Urinary bladder (tissue), 4 donors: ENCODE data around the gene LTBR. TPM values are rescaled to one million over a fixed set of nuclear protein-coding genes. Genes with fewer than 3 reads are reported as not detected.
A peak's percentile ranks its signal among the peaks of the same experiment; 100 is the strongest.

ENCODE experiments used
- DNase-seq: peaks from one replicate; pipeline ENCODE4 v3.0.0-alpha.2; 2015; ENCODE audit errors: extremely low spot score
- H3K27ac ChIP-seq: one replicate; pipeline ENCODE4 v1.5.1; 2013; ENCODE audit warnings: low read depth, mild to moderate bottlenecking, moderate library complexity
- H3K36me3 ChIP-seq: one replicate; pipeline ENCODE4 v1.6.1; 2013; ENCODE audit warnings: mild to moderate bottlenecking, moderate library complexity; ENCODE audit not compliant: insufficient read depth
- H3K4me1 ChIP-seq: one replicate; pipeline ENCODE4 v1.6.1; 2013; ENCODE audit warnings: mild to moderate bottlenecking, moderate library complexity; ENCODE audit not compliant: insufficient read depth
- H3K4me3 ChIP-seq: one replicate; pipeline ENCODE4 v1.5.1; 2013; ENCODE audit warnings: low read depth, low read length
- WGBS: extraction: QIAGEN DNeasy Blood & Tissue Kit; methylation state at CpG from one replicate; pipeline ENCODE4 v1.1.7; 2013; 5-methylcytosine and 5-hydroxymethylcytosine counted together
- polyA plus RNA-seq: library from polyadenylated mRNA; stranded (reverse); fragments of 200-250 nt; gene quantifications from one replicate; pipeline ENCODE4 v1.2.3, GENCODE V29; 2013
- total RNA-seq: library from RNA; depleted of rRNA; stranded (reverse); fragments of >200 nt; gene quantifications from one replicate; pipeline ENCODE4 v1.2.3, GENCODE V29; 2014
- donor health status: healthy with polysubstance abuse.
- donor health status: healthy.

LTBR gene
- total and polyA plus RNA-seq, 2 donors, result 29.6 to 126 TPM

DNA sequence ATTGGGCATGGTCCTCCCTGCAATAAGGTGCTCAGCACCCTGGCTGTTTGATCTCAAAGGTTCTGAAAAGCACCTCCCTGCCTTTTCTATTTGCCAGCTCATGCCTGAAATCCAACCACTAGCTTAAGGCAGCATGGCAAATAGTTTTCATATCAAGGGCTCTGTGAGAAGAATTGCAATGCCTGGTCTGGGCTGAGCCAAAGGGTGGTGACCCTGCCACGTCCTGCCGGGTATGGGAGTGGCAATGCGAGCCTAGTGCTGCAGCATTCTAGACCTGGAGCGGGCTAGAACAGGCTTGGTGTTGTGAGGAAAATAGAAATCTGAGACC lies 6.3 kb upstream of the LTBR start:
- WGBS, result 72% methylated on average over 4 of the region's 4 CpGs
- Histone ChIP-seq H3K27ac (peak overlapping the region; percentile 83), H3K36me3 (no peaks in the 10 kb centered on the region), H3K4me1 (peaks cover 2% of the 10 kb centered on the region), H3K4me3 (no peak overlapping the region)
- DNase-seq, result no peak

DNA sequence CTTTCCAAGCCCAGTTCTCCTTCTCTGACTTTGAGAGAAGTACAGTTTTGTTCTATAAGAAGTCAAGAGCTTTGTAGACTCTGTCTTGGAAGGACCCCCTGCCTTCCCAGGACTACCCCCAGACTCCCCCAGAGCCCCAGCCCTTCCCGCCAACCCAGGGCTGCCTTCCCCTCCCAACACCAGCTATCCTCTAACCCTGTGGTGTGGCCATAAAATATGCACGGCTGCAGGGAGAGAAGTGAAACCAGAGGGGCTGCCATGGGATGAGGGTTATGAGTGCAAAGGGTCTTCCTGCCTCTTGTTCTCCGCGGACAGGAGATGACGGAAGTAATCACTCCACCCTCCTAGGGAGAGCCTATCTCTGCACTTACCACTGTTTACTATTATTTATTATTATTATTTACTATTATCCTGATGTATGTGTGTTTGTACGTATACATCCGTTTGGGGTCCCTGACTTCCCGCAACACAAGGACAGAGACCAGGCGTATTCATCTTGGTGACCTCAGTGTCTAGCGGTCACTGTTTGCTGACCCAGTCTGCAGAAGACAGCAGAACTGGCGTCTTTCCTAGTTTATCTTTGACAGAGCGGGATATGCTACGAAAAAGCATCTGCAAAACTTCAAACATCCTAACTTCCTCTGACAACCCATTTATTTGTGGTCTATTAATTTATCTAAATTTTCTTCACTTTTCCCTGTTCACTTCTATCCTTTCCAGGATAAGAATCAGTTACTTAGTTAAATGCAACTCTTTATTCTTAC lies 5.1 kb upstream of the LTBR start:
- no peak for DNase-seq
- Histone ChIP-seq H3K4me3 (no peak overlapping the region), H3K36me3 (no peaks in the 10 kb centered on the region), H3K27ac (no peak overlapping the region), H3K4me1 (peaks cover 4% of the 10 kb centered on the region)
- 39% methylated on average over 13 of the region's 13 CpGs for WGBS

DNA sequence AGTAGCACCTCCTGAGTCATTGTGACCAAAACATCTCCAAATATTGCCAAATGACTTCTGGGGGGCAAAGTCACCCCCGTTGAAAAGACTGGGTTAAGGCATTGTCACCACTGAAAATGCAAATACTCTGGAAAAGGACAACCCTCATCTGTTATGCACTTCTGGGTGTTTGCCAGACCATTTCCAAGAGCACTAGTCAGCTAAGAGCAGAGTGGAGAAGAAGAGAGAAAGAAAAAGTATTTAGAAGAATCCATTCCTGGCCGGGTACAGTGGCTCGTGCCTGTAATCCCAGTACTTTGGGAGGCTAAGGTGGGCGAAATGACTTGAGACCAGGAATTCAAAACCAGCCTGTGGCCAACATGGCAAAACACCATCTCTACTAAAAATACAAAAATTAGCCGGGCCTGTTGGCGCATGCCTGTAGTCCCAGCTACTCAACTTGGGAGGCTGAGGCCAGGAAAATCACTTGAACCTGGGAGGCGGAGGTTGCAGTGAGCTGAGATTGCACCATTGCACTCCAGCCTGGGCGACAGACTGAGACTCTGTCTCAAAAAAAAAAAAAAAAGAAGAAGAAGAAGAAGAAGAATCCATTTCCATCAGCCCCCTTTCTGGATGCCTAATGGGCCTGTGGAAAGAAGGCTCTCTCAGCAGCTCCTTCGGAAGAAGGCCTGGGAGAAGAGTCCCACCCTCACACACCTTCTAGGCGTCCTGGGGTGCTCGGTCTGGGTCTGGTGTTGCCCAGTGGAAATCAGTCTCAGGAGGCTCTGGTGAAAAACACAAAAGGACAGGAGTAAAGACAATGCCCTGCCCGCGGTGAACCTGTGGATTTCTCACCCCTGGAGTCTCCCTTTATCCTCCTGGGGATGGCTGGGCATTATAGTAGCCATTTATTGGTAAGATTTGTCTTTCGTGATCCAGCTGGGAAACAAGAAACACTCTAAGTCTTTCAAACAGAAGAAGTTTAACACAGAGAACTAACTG lies 3.5 kb upstream of the LTBR start:
- Histone ChIP-seq H3K4me1 (peaks cover 4% of the 10 kb centered on the region), H3K27ac (no peak overlapping the region), H3K4me3 (no peak overlapping the region), H3K36me3 (no peaks in the 10 kb centered on the region)
- 76% methylated on average over 14 of the region's 14 CpGs for WGBS
- DNase-seq, result no peak

DNA sequence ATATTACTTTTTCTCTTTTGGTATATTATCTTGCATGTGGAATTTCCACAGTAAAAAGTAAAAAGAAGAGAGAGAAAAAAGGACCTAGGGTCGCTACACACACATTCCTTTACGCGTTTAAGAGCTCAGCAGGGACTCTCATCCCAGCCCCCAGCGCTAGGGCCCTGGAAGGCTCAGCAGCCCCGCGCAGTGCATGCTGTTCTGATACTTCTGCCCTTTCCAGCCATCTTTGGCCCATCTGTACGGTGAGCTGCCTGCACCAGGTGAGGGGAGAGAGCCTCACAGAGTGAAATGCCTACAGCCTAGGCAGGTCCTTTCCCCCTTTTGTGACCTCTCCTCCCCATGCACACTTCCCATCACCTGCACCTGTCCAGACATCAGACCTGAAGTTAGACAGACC lies 1.6 kb upstream of the LTBR start:
- DNase-seq, result no peak
- H3K27ac ChIP-seq, result no peak overlapping the region
- no peaks in the 10 kb centered on the region for H3K36me3 ChIP-seq
- WGBS, result 85% methylated on average over 7 of the region's 7 CpGs
- peaks cover 2% of the 10 kb centered on the region for H3K4me1 ChIP-seq
- H3K4me3 ChIP-seq, result no peak overlapping the region

DNA sequence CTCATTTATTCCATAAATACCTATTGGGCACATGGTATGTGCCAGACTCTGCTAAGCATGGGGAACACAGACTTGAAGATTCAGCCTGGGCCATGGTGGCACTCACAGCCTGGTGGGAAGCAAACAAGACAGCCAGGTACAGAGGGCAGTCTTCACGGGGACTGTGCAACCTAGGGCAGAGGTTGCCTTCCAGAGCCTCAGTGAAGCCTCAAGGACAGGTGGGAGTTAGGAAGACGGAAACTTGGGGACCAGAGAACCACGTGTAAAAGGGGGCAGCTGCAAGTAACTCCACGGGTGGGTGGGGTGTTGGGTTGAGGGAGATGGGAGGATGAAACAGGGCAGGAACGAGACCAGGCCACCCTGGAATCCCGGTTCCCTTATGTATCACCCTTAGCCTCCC lies 980 bp upstream of the LTBR start:
- DNase-seq, result no peak
- Histone ChIP-seq H3K4me3 (no peak overlapping the region), H3K36me3 (no peaks in the 10 kb centered on the region), H3K27ac (peak overlapping the region; percentile 94), H3K4me1 (peaks cover 2% of the 10 kb centered on the region)
- 86% methylated on average over 6 of the region's 6 CpGs for WGBS

DNA sequence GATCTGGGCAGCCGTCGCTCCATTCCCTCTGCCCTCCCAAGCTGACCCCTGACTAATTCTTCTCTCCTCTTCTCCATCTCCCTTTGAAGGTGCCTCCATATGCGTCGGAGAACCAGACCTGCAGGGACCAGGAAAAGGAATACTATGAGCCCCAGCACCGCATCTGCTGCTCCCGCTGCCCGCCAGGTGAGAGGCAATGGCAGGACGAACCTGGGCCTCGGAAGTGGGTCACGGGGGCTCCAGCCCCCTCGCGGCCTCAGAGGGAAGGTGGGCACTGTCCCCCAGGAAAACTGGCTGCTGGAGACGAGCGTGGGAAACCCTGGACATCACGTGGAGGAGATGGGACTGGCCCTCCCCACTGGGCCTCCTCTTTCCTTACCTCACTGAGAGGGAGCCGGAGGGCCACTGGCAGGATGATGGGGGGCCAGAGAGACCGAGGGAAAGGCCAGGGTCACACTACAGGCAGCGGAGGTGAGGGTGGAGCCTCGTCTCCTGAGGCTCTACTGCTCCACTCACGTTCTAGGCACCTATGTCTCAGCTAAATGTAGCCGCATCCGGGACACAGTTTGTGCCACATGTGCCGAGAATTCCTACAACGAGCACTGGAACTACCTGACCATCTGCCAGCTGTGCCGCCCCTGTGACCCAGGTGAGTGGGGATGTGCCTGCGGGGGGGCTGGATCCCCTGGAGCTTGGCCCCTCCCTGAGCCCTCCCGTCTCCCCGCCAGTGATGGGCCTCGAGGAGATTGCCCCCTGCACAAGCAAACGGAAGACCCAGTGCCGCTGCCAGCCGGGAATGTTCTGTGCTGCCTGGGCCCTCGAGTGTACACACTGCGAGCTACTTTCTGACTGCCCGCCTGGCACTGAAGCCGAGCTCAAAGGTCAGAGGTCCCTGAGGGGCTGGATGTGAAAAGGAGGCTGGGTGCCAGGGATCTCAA lies 806 bp downstream of the LTBR start:
- H3K4me1 ChIP-seq, result peaks cover 2% of the 10 kb centered on the region
- H3K4me3 ChIP-seq, result peak overlapping the region; percentile 63
- peak overlapping the region; percentile 83 for H3K27ac ChIP-seq
- 53% methylated on average over 36 of the region's 36 CpGs for WGBS
- DNase-seq, result no peak
- H3K36me3 ChIP-seq, result peaks cover 3% of the 10 kb centered on the region

DNA sequence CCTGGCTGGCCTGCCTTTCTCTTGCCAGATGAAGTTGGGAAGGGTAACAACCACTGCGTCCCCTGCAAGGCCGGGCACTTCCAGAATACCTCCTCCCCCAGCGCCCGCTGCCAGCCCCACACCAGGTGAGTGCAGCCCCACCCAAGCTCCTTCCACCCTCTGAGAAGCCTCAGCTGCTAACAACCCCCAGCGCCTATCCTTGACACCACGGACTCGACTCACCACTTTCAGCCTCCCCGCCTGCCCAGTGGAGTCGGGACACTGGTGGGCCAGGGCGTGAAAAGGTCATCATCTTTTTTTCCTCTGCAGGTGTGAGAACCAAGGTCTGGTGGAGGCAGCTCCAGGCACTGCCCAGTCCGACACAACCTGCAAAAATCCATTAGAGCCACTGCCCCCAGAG lies 2.1 kb downstream of the LTBR start:
- peaks cover 2% of the 10 kb centered on the region for H3K4me1 ChIP-seq
- WGBS, result 82% methylated on average over 11 of the region's 11 CpGs
- DNase-seq, result no peak
- peaks cover 5% of the 10 kb centered on the region for H3K36me3 ChIP-seq
- H3K4me3 ChIP-seq, result no peak overlapping the region
- no peak overlapping the region for H3K27ac ChIP-seq

DNA sequence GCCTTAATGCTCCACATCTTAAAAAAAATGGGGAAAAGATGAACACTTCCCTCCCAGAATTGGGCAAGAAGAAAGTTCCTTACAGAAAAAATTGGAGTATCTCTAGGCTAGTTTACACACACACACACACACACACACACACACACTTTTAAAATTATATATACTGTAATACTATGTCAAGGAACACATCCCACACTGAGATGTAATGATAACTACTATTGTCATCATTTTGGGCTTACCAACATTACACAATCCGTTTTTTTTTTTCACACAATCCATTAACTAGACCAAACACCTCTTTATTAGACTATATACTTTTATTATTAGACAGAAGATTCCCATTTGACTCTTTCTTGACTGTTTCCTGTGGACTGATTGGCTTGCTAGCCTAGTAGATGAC lies 2.5 kb downstream of the LTBR start:
- H3K4me1 ChIP-seq, result peaks cover 2% of the 10 kb centered on the region
- H3K27ac ChIP-seq, result no peak overlapping the region

DNA sequence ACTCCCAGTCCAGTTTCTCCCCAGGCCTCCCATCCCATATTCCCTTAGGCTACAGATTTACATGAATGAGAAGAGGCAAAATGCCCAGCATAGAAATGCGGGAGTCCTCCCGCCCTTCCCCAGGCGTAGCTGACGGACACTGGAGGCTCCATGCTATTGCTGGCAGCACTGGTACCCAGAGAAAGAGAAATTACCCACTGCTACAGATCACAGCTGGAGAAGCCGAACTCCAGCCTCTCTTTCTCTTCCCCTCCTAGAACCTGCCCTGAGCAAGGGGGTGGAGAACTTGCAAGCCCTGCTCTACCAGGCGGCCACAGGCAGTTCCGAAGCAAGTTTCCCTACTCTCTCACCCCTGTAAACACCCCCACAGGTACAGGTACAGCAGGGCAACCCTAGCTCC lies 3.6 kb downstream of the LTBR start:
- H3K27ac ChIP-seq, result no peak overlapping the region
- no peak overlapping the region for H3K4me3 ChIP-seq
- H3K36me3 ChIP-seq, result peaks cover 5% of the 10 kb centered on the region
- peaks cover 2% of the 10 kb centered on the region for H3K4me1 ChIP-seq
- no peak for DNase-seq
- 86% methylated on average over 7 of the region's 7 CpGs for WGBS

More for the DNA sequence above, 2.5 kb downstream of the LTBR start:
- no peak for DNase-seq
- 59% methylated on average over 1 of the region's 1 CpG for WGBS
- Histone ChIP-seq H3K36me3 (peaks cover 5% of the 10 kb centered on the region), H3K4me3 (no peak overlapping the region)

DNA sequence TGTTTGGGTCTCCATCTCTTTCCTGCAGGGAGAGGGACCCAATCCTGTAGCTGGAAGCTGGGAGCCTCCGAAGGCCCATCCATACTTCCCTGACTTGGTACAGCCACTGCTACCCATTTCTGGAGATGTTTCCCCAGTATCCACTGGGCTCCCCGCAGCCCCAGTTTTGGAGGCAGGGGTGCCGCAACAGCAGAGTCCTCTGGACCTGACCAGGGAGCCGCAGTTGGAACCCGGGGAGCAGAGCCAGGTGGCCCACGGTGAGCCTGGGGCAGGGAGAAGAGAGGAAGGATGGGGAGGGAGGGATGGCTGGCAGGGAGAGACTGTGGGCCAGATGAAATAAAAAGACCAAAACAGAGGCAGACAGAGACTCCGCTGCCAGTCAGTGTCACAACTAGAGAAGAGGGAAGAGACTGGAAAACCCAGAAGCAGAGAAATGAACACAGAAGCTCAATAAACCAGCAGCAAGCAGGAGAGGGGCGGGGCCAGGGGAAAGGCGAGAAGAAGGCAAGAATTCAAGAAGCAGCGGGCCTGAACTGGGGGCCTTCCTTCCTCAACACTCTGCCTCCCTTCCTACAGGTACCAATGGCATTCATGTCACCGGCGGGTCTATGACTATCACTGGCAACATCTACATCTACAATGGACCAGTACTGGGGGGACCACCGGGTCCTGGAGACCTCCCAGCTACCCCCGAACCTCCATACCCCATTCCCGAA lies 6.3 kb downstream of the LTBR start:
- Histone ChIP-seq H3K27ac (no peak overlapping the region), H3K4me1 (no peaks in the 10 kb centered on the region), H3K4me3 (no peak overlapping the region), H3K36me3 (peaks cover 5% of the 10 kb centered on the region)
- 76% methylated on average over 15 of the region's 15 CpGs for WGBS
- no peak for DNase-seq

DNA sequence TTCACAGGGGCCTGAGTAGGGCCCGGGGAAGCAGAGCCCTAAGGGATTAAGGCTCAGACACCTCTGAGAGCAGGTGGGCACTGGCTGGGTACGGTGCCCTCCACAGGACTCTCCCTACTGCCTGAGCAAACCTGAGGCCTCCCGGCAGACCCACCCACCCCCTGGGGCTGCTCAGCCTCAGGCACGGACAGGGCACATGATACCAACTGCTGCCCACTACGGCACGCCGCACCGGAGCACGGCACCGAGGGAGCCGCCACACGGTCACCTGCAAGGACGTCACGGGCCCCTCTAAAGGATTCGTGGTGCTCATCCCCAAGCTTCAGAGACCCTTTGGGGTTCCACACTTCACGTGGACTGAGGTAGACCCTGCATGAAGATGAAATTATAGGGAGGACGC lies 7.1 kb downstream of the LTBR start:
- Histone ChIP-seq H3K27ac (no peak overlapping the region), H3K4me3 (no peak overlapping the region), H3K36me3 (peaks cover 5% of the 10 kb centered on the region), H3K4me1 (no peaks in the 10 kb centered on the region)
- WGBS, result 88% methylated on average over 17 of the region's 17 CpGs
- no peak for DNase-seq

DNA sequence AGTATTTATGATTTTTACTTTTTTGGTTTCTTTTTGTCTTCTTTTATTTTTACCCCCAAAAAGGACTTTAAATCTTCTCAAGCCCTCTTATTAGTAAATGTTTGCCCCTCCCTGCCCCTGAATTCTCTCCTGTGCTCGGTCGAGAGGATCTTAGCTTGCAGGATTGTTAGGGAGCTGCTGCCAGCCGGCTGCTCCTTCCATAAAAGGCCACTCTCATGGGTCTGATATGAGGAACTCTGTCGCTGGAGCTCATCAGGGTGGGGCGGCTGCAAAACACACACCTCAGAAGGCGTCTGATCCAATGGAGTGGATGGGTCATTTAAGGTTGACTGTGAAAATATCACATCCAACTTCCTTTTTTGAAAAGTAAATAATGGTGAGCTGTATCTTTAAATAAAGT lies 8.5 kb downstream of the LTBR start:
- no peak for DNase-seq
- H3K4me3 ChIP-seq, result no peak overlapping the region
- no peaks in the 10 kb centered on the region for H3K4me1 ChIP-seq
- H3K27ac ChIP-seq, result no peak overlapping the region
- peaks cover 5% of the 10 kb centered on the region for H3K36me3 ChIP-seq
- WGBS, result 16% methylated on average over 6 of the region's 6 CpGs

DNA sequence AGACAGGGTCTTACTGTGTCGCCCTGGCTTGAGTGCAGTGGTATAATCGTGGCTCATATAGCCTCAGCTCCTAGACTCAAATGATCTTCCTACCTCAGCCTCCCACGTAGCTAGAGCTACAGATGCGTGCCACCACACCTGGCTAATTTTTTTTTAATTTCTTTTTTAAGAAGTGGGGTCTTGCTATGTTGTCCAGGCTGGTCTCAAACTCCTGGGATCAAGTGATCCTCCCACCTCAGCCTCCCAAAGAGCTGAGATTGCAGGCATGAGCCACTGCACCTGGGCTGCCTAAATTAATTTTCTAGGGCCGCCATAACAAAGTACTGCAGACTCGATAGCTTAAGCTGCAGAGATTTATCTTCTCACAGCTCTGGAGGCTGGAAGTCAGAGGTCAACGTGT lies 9.1 kb downstream of the LTBR start:
- DNase-seq, result no peak
- no peak overlapping the region for H3K27ac ChIP-seq
- H3K36me3 ChIP-seq, result peaks cover 5% of the 10 kb centered on the region
- H3K4me3 ChIP-seq, result no peak overlapping the region
- WGBS, result 85% methylated on average over 7 of the region's 7 CpGs
- no peaks in the 10 kb centered on the region for H3K4me1 ChIP-seq
